A172 (cell line): Measurements from ENCODE around the gene JAK2. TPM values are rescaled to one million over a fixed set of nuclear protein-coding genes. Genes with fewer than 3 reads are reported as not detected.

Source experiments
- DNase-seq: peaks from one replicate; pipeline ENCODE4 v3.0.0-alpha.2; 2015; ENCODE audit warnings: low spot score
- total RNA-seq: library from RNA; depleted of rRNA; stranded (reverse); fragments of >200 nt; shearing (Covaris generic); gene quantifications from 2 replicates; pipeline ENCODE4 v1.2.3, GENCODE V29; 2014; rRNA removed

The JAK2 gene
- total RNA-seq, 1 experiment from 2014 or later: 10.8 TPM

DNA sequence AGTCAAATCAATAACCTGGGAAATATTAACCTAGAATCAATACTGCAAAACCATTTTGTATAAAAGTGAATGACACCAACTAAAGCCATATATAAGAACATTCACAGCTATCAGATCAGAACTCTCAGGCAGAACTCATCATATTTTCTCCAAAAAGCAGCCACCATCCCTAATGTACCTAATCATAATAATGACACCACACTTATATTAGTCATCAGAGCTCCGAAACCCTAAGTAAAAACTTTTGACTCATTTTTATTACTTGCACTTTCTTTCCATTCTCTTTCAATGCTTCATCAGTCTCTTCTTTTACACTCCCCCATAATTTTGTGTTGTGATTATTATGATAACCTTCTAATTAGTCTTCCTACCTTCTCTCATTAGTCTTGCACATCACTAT, 155.1 kb downstream of the JAK2 start:
- no peak for DNase-seq

DNA sequence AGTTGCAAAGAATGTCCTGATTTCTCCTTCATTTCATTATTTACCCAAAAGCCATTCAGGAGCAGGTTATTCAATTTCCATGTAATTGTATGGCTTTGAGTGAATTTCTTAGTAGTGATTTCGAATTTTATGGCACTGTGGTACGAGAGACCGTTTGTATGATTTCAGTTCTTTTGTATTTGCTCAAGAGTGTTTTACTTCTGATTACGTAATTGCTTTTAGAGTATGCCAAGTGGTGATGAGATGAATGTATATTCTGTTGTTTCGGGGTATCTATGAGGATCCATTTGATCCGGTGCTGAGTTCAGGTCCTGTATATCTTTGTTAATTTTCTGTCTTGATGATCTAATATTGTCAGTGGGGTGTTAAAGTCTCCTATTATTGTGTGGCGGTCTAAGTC, 159.1 kb downstream of the JAK2 start:
- DNase-seq: no peak

DNA sequence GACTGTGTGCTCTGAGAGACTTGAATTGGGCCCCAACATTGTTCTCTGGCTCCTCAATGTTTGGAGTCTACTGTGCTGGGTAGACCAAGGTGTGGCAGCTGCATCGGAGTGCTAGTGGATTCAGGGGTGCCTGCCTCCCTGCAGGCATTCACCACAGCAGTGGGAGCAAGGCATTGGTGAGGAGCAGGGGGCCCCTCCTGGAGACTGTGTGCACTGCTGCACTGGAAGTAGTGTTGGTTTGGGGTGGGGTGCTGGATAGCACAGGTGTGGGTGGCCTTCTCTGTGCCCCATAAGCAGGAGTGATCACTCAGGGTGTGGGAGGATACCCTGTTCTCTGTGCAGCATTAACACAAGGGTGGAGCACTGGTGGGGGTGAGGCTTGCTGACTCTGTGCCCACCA, 161.2 kb downstream of the JAK2 start:
- no peak for DNase-seq

Other genes with a start within 250 kb of the JAK2 start
- gene AK3, start 244.1 kb upstream of the JAK2 start, total RNA-seq: 41.8 and 47.8 TPM in 2 replicates
- gene RCL1, start 192.3 kb upstream of the JAK2 start, total RNA-seq: 10.3 and 12.1 TPM in 2 replicates
- gene INSL6, start 200.4 kb downstream of the JAK2 start, total RNA-seq: not detected in 2 replicates
- not detected in 2 replicates for gene INSL4, start 246.1 kb downstream of the JAK2 start, total RNA-seq